HepG2 (cell line): ENCODE data around the gene NOL4L. TPM values are rescaled to one million over a fixed set of nuclear protein-coding genes. Genes with fewer than 3 reads are reported as not detected.

Source experiments
- ARNT2 ChIP-seq: sonication (generic); formaldehyde crosslinking; IDR thresholded peaks from 2 replicates; pipeline ENCODE4 v1.8.0; 2022; ENCODE audit warnings: mild to moderate bottlenecking, low read depth, missing genetic modification reagents, moderate library complexity
- ATF7-NPFF ChIP-seq: sonication (generic); formaldehyde crosslinking; IDR thresholded peaks from 2 replicates; pipeline ENCODE4 v1.8.1; 2023; ENCODE audit warnings: mild to moderate bottlenecking, low read depth, missing genetic modification reagents, moderate library complexity
- CCDC6 ChIP-seq: sonication (generic); formaldehyde crosslinking; IDR thresholded peaks from 2 replicates; pipeline ENCODE4 v1.8.1; 2022; ENCODE audit warnings: mild to moderate bottlenecking, missing genetic modification reagents, moderate library complexity
- HOXA9 ChIP-seq: sonication (generic); formaldehyde crosslinking; IDR thresholded peaks from 2 replicates; pipeline ENCODE4 v1.8.1; 2022; ENCODE audit warnings: missing genetic modification reagents, mild to moderate bottlenecking, moderate library complexity, borderline replicate concordance
- RFX1 ChIP-seq: fragments of 450-650 bp; IDR thresholded peaks from 2 replicates; pipeline ENCODE4 v1.6.1; 2017
- RORA ChIP-seq: sonication (generic); formaldehyde crosslinking; IDR thresholded peaks from 2 replicates; pipeline ENCODE4 v1.5.0; 2020; ENCODE audit warnings: mild to moderate bottlenecking, missing genetic modification reagents, moderate library complexity
- SALL2 ChIP-seq: sonication (generic); formaldehyde crosslinking; IDR thresholded peaks from 2 replicates; pipeline ENCODE4 v1.8.1; 2023; ENCODE audit warnings: mild to moderate bottlenecking, missing genetic modification reagents, inconsistent platforms
- SMYD3 ChIP-seq: sonication (generic); formaldehyde crosslinking; IDR thresholded peaks from 2 replicates; pipeline ENCODE4 v1.8.1; 2023; ENCODE audit warnings: mild to moderate bottlenecking, missing genetic modification reagents
- TEAD2 ChIP-seq: sonication (generic); formaldehyde crosslinking; IDR thresholded peaks from 2 replicates; pipeline ENCODE4 v1.9.0; 2021; ENCODE audit warnings: missing genetic modification reagents
- ZFX ChIP-seq: sonication (generic); formaldehyde crosslinking; IDR thresholded peaks from 2 replicates; pipeline ENCODE4 v1.4.0; 2020; ENCODE audit warnings: mild to moderate bottlenecking, low read depth, missing genetic modification reagents, moderate library complexity
- ZNF205 ChIP-seq: IDR thresholded peaks from 2 replicates; pipeline ENCODE4 v1.6.1; 2018; ENCODE audit warnings: missing biosample characterization, missing genetic modification reagents
- ZNF550 ChIP-seq: sonication (generic); formaldehyde crosslinking; IDR thresholded peaks from 2 replicates; pipeline ENCODE4 v1.4.0; 2020; ENCODE audit warnings: mild to moderate bottlenecking, missing genetic modification reagents, borderline replicate concordance
- ZNF589 ChIP-seq: sonication (generic); formaldehyde crosslinking; conservative IDR thresholded peaks from 2 replicates; pipeline ENCODE4 v1.8.0; 2022; ENCODE audit warnings: mild to moderate bottlenecking, moderate library complexity, missing genetic modification reagents
- polyA plus RNA-seq, 8 experiments: library from polyadenylated mRNA; depleted of rRNA in 3 of 8; stranded (reverse) in 7 of 8; unstranded in 1 of 8; fragments of >200 nt; fragmentation: Illumina TruSeq in 4 of 8; extraction: Trizol in 4 of 8; gene quantifications; 2 replicates each; pipeline versions ENCODE4 v1.2.1 to v1.2.3, GENCODE V29; 2011 to 2016; ENCODE audit warnings: low read depth in 4 of 8, missing spikeins in 1 of 8, mixed read lengths in 1 of 8; ENCODE audit not compliant: insufficient read depth in 1 of 8
- total RNA-seq, 5 experiments: library from RNA; depleted of rRNA; stranded (reverse); fragments of >200 nt; fragmentation: Illumina TruSeq; extraction: Trizol; gene quantifications; 2 replicates each; pipeline ENCODE4 v1.2.3, GENCODE V29; 2016; ENCODE audit warnings: low read depth in 1 of 5
- TF ChIP-seq, protein P1 (sequence below): sonication (generic); formaldehyde crosslinking; IDR thresholded peaks from 2 replicates; pipeline ENCODE4 v1.5.1; 2020; ENCODE audit warnings: missing genetic modification reagents, mild to moderate bottlenecking, borderline replicate concordance
- TF ChIP-seq, protein P2 (sequence below): sonication (generic); formaldehyde crosslinking; IDR thresholded peaks from 2 replicates; pipeline ENCODE4 v1.4.0; 2020; ENCODE audit warnings: mild to moderate bottlenecking, missing genetic modification reagents
- TF ChIP-seq, protein P3 (sequence below): sonication (generic); formaldehyde crosslinking; IDR thresholded peaks from 2 replicates; pipeline ENCODE4 v1.4.0; 2020; ENCODE audit warnings: mild to moderate bottlenecking, missing genetic modification reagents, borderline replicate concordance
- TF ChIP-seq, protein P4 (sequence below): IDR thresholded peaks from 2 replicates; pipeline ENCODE4 v1.6.1; 2016; ENCODE audit warnings: missing genetic modification reagents, missing compliant biosample characterization
- TF ChIP-seq, protein P5 (sequence below): sonication (generic); formaldehyde crosslinking; IDR thresholded peaks from 2 replicates; pipeline ENCODE4 v1.8.0; 2022; ENCODE audit warnings: missing genetic modification reagents, low read depth, mild to moderate bottlenecking, borderline replicate concordance
- TF ChIP-seq, protein P6 (sequence below): sonication (generic); formaldehyde crosslinking; IDR thresholded peaks from 2 replicates; pipeline ENCODE4 v1.5.0; 2020; ENCODE audit warnings: mild to moderate bottlenecking, missing genetic modification reagents

NOL4L gene
- total and polyA plus RNA-seq, 2 of the 13 experiments (the other 11 are each of a cell fraction or from before 2014, with no cell fraction given), result 16.6 to 35.4 TPM

DNA sequence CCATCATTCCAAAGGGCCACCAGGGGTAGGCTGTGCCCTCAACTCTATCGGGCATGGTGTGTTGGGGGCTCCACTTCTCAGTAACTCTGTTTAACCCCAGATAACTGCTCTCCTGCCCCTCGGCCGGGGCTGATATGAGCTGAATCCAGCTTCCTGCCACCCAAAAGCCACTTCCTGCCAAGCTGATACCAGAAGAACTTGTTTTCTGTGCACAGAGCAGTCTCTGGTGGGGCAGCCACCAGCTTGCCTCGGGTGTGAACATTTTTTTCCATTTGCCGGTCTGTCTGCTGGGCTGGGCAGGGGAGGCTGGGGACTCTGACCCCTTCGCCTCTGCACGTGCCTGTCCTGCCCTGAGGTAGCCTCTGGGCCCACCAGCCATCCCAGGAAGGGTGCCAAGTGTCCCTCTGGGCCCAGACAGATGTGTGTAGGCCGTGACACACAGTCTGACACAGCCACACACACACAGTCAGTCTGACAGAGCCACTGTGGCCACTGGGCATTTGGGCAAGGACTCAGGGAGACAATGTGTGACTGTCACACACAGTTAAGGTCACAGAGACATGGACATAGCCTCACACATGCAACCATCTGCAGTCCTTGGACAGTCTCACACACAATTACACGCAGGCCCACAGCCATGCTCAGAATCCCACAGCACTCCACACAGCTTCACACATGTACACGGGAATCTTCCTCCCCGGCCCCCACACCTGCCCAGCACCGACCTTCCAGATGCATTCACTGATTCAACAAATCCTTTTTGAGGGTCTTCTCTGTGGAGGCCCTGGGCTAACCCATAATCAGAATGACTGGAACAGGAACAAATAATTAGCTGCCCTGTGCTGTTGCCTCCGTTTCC lies 45.1 kb downstream of the NOL4L start (continued):
- TF ChIP-seq HOXA9 (CRISPR knock-in tag), result no peak
- TF ChIP-seq, protein P1, sequence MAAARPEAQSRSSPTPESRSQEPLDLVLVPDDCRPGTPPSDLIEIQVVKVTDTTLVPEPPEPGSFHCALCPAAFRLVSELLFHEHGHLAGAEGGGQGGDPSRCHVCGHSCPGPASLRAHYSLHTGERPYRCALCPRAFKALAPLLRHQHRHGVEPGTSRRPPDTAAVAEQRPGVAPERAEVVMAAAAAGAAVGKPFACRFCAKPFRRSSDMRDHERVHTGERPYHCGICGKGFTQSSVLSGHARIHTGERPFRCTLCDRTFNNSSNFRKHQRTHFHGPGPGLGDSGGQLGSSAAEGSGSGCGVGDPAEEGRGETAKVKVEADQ (CRISPR knock-in tag), result peak; percentile 36; the same call in 1 of the 2 replicates
- TF ChIP-seq, protein P2, sequence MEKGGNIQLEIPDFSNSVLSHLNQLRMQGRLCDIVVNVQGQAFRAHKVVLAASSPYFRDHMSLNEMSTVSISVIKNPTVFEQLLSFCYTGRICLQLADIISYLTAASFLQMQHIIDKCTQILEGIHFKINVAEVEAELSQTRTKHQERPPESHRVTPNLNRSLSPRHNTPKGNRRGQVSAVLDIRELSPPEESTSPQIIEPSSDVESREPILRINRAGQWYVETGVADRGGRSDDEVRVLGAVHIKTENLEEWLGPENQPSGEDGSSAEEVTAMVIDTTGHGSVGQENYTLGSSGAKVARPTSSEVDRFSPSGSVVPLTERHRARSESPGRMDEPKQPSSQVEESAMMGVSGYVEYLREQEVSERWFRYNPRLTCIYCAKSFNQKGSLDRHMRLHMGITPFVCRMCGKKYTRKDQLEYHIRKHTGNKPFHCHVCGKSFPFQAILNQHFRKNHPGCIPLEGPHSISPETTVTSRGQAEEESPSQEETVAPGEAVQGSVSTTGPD, result no peak
- peak; percentile 97 for TF ChIP-seq CCDC6 (CRISPR knock-in tag)
- TF ChIP-seq ZNF550 (CRISPR knock-in tag), result no peak
- TF ChIP-seq, protein P3, sequence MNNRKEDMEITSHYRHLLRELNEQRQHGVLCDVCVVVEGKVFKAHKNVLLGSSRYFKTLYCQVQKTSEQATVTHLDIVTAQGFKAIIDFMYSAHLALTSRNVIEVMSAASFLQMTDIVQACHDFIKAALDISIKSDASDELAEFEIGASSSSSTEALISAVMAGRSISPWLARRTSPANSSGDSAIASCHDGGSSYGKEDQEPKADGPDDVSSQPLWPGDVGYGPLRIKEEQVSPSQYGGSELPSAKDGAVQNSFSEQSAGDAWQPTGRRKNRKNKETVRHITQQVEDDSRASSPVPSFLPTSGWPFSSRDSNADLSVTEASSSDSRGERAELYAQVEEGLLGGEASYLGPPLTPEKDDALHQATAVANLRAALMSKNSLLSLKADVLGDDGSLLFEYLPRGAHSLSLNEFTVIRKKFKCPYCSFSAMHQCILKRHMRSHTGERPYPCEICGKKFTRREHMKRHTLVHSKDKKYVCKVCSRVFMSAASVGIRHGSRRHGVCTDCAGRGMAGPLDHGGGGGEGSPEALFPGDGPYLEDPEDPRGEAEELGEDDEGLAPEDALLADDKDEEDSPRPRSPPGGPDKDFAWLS, result peak; percentile 93
- TF ChIP-seq ZFX (CRISPR knock-in tag), result peak; percentile 95
- peak; percentile 64; the same call in 1 of the 2 replicates for TF ChIP-seq ZNF589
- TF ChIP-seq RORA (CRISPR knock-in tag), result no peak
- TF ChIP-seq SMYD3 (CRISPR knock-in tag), result no peak; the same call in 1 of the 2 replicates
- peak; percentile 25; the same call in 1 of the 2 replicates for TF ChIP-seq ZNF205 (CRISPR knock-in tag)
- TF ChIP-seq SALL2 (CRISPR knock-in tag), result peak; percentile 54; the same call in 1 of the 2 replicates
- 0 out of 2 replicates have a peak, but pooled peaks have one; percentile 26 for TF ChIP-seq TEAD2 (CRISPR knock-in tag)
- TF ChIP-seq ATF7-NPFF, result peak; percentile 58; the same call in 1 of the 2 replicates
- TF ChIP-seq, protein P4, sequence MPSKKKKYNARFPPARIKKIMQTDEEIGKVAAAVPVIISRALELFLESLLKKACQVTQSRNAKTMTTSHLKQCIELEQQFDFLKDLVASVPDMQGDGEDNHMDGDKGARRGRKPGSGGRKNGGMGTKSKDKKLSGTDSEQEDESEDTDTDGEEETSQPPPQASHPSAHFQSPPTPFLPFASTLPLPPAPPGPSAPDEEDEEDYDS (CRISPR knock-in tag), result no peak
- TF ChIP-seq RFX1, result no peak
- peak; percentile 88 for TF ChIP-seq ARNT2
- TF ChIP-seq, protein P5, sequence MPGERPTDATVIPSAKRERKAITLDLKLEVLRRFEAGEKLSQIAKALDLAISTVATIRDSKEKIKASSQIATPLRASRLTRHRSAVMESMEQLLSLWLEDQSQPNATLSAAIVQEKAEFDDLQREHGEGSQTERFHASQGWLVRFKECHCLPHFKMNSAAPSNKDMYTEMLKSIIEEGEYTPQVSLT, result no peak
- TF ChIP-seq, protein P6, sequence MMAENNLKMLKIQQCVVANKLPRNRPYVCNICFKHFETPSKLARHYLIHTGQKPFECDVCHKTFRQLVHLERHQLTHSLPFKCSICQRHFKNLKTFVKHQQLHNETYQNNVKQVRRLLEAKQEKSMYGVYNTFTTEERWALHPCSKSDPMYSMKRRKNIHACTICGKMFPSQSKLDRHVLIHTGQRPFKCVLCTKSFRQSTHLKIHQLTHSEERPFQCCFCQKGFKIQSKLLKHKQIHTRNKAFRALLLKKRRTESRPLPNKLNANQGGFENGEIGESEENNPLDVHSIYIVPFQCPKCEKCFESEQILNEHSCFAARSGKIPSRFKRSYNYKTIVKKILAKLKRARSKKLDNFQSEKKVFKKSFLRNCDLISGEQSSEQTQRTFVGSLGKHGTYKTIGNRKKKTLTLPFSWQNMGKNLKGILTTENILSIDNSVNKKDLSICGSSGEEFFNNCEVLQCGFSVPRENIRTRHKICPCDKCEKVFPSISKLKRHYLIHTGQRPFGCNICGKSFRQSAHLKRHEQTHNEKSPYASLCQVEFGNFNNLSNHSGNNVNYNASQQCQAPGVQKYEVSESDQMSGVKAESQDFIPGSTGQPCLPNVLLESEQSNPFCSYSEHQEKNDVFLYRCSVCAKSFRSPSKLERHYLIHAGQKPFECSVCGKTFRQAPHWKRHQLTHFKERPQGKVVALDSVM (CRISPR knock-in tag), result peak; percentile 89; the same call in 1 of the 2 replicates
